Bronchial epithelial cell (primary cell): ENCODE data around the gene SH3BP4. TPM values are rescaled to one million over a fixed set of nuclear protein-coding genes. Genes with fewer than 3 reads are reported as not detected.

Source experiments
- DNase-seq: peaks from one replicate; pipeline ENCODE4 v3.0.0-alpha.2; 2010; ENCODE audit warnings: low read depth
- FAIRE-seq: peaks from 2 replicates; lab custom pipeline; 2011; peaks lifted over from hg19 to GRCh38; lab: Jason Lieb, UNC
- H3K27me3 ChIP-seq: 2 replicates; pipeline ENCODE4 v1.5.1; 2011; ENCODE audit warnings: low read length; ENCODE audit not compliant: control insufficient read depth, insufficient read depth
- H3K36me3 ChIP-seq: 2 replicates; pipeline ENCODE4 v1.5.1; 2011; ENCODE audit warnings: low read length; ENCODE audit not compliant: control insufficient read depth, insufficient read depth
- H3K4me3 ChIP-seq: 2 replicates; pipeline ENCODE4 v1.5.1; 2011; ENCODE audit warnings: mild to moderate bottlenecking, low read depth, low read length, control low read depth
- total RNA-seq: library from RNA; depleted of rRNA; stranded (reverse); fragments of >200 nt; gene quantifications from 2 replicates; pipeline ENCODE4 v1.2.1, GENCODE V29; 2014
- TF ChIP-seq, protein P1 (sequence below): IDR thresholded peaks from 2 replicates; pipeline ENCODE4 v1.5.1; 2011; ENCODE audit warnings: mild to moderate bottlenecking, moderate library complexity, low read length, control low read depth, inconsistent platforms; ENCODE audit not compliant: insufficient read depth, severe bottlenecking

SH3BP4 gene, protein sequence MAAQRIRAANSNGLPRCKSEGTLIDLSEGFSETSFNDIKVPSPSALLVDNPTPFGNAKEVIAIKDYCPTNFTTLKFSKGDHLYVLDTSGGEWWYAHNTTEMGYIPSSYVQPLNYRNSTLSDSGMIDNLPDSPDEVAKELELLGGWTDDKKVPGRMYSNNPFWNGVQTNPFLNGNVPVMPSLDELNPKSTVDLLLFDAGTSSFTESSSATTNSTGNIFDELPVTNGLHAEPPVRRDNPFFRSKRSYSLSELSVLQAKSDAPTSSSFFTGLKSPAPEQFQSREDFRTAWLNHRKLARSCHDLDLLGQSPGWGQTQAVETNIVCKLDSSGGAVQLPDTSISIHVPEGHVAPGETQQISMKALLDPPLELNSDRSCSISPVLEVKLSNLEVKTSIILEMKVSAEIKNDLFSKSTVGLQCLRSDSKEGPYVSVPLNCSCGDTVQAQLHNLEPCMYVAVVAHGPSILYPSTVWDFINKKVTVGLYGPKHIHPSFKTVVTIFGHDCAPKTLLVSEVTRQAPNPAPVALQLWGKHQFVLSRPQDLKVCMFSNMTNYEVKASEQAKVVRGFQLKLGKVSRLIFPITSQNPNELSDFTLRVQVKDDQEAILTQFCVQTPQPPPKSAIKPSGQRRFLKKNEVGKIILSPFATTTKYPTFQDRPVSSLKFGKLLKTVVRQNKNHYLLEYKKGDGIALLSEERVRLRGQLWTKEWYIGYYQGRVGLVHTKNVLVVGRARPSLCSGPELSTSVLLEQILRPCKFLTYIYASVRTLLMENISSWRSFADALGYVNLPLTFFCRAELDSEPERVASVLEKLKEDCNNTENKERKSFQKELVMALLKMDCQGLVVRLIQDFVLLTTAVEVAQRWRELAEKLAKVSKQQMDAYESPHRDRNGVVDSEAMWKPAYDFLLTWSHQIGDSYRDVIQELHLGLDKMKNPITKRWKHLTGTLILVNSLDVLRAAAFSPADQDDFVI
- 22.1 and 24.6 TPM in 2 replicates for total RNA-seq

DNA sequence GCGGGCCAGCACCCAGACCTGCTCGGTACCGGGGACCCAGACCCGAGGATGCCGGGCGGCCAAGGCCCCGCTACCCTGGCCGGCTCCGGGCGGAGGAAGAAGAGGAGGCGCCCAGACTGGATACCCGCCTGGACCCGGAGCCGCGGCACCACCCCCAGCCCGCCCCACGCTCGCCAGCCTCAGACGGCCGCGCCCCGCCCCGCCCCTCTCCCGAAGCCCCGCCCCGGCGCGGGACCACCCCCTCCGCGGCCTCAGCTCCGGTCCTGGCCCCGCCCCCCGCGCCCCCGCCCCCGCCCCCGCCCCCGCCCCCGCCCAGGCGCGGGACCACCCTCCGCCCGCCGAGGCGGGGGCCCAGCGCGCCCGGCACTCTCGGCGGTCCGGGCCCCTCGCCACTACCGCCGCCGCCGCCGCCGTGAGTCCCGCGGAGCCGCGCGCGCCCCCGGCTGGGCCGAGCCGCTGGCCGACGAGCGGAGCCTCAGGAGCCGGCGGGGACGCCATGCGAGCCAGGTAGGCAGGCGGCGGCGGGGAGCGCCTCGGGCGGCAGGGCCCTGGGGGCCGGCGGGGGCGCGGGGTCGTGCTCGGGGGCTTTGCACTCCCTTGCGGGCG, at the start of gene SH3BP4:
SH3BP4 (plus strand) TSS at position 354 of the 606 bp plus-strand sequence. CDS start 82,986 bp downstream, outside the sequence.
- H3K4me3 ChIP-seq: peak within 1 kb of the TSS; percentile 72
- FAIRE-seq (no peak), DNase-seq (no peak)
- H3K27me3 ChIP-seq: no peaks in the 10 kb centered on the region
- H3K36me3 ChIP-seq: no peaks in the 10 kb centered on the region
- TF ChIP-seq, protein P1, sequence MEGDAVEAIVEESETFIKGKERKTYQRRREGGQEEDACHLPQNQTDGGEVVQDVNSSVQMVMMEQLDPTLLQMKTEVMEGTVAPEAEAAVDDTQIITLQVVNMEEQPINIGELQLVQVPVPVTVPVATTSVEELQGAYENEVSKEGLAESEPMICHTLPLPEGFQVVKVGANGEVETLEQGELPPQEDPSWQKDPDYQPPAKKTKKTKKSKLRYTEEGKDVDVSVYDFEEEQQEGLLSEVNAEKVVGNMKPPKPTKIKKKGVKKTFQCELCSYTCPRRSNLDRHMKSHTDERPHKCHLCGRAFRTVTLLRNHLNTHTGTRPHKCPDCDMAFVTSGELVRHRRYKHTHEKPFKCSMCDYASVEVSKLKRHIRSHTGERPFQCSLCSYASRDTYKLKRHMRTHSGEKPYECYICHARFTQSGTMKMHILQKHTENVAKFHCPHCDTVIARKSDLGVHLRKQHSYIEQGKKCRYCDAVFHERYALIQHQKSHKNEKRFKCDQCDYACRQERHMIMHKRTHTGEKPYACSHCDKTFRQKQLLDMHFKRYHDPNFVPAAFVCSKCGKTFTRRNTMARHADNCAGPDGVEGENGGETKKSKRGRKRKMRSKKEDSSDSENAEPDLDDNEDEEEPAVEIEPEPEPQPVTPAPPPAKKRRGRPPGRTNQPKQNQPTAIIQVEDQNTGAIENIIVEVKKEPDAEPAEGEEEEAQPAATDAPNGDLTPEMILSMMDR: no peak

DNA sequence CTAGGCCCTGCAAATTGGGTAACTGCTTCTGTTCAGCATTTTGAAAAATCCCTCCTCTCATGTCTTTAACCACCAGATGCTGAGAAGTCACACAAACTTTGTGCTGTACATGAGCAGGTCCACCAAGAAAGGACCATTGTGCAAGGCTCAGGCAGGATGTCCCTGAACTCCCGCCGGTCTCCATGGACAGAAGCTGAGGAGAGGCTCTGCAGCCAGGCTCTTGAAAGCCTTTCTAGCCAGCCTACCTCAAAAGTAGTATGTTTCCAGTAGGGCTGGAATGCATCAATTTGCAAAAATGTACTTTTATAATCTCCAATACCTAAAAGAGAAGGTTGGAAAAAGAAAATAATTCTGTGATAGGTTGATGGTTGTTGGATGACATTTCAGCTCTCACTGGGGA, 47.0 kb upstream of the SH3BP4 start:
- DNase-seq (no peak), FAIRE-seq (peak; percentile 60)
- H3K27me3 ChIP-seq: no peaks in the 10 kb centered on the region

DNA sequence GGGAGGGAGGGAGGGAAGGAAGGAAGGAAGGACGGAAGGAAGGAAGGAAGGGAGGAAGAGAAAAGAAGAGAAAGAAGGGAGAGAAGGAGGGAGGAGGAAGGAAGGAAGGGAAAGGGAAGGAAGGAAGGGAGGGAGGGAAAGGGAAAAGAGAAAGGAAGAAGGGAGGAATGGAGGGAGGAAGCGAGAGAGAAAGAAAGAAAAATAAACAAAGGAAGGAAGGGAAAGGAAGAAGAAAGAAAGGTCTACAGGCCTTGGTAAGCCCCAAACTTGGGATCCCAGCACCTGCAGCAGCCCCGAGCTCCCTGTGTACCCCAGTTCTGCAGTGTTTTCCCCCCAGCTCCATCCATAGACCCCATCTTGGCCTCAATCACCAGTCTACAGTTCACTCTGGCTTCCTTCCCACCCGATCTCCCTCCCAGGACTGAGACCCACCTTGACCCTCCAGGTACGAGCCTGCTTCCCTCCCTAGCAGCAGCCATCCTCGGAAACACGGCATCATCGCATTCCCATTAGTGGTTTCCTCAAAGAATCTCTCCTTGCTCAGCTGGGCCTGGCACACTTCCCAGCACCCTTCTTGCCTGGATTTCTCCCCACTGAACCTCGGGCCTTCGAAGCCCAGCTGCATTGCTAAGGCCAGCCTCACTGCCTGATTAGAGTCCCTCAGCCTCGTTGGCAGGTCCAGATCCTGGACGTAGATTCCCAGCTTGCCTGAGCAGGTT, 46.1 kb upstream of the SH3BP4 start:
- no peak for DNase-seq
- H3K27me3 ChIP-seq: no peaks in the 10 kb centered on the region
- no peaks in the 10 kb centered on the region for H3K36me3 ChIP-seq
- H3K4me3 ChIP-seq: no peak overlapping the region
- FAIRE-seq: no peak
- TF ChIP-seq, protein P1: no peak

More for the DNA sequence above, 47.0 kb upstream of the SH3BP4 start:
- Histone ChIP-seq H3K4me3 (no peak overlapping the region), H3K36me3 (no peaks in the 10 kb centered on the region)
- TF ChIP-seq, protein P1: no peak

DNA sequence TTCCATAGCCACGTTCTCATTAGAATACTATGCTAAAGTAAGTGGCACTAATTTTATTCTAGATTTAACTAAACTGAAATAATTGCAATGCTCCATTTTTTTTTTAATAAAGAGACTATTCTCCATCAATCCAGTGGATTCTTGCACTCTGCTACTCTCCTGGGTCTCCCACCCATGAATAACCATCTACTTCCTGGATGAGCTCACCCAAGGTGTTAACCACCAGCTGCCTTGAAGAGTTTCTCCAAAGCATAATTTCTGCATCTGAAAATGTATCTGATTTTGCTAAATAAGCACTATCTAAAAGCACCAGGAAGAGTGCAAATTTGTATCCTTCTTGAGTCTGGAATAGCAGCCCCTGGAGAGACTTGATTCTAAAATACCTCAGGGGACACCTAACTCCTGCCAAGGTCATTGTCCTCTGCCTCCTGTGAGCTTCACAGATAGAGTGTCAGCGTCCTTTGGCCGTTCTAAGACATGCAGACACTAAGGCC, 41.6 kb upstream of the SH3BP4 start:
- DNase-seq: no peak
- TF ChIP-seq, protein P1: no peak
- Histone ChIP-seq H3K36me3 (no peaks in the 10 kb centered on the region), H3K27me3 (no peaks in the 10 kb centered on the region), H3K4me3 (no peak overlapping the region)
- FAIRE-seq: no peak

DNA sequence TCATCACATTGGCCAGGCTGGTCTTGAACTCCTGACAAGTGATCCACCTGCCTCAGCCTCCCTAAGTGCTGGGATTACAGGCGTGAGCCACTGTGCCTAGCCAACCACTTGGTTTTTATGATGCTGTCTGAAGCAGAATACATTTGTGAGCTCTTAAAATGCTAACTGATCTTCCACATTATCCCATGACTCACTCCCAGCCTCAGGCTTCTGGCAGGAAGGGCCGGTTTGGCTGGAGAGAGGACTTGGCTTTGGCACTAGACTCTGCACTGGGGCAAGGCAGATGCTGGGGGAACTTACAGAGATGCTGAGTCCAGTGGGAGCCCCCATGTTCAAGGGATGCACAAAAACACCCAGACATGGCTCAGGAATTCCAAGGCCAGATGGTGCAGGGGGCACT, 40.5 kb upstream of the SH3BP4 start:
- DNase-seq (peak; percentile 67), FAIRE-seq (no peak)
- Histone ChIP-seq H3K27me3 (no peaks in the 10 kb centered on the region), H3K4me3 (no peak overlapping the region), H3K36me3 (no peaks in the 10 kb centered on the region)
- TF ChIP-seq, protein P1: no peak
